Activated CD4-positive, alpha-beta memory T cell treated with anti-CD3 and anti-CD28 coated beads, Interleukin-2, amount 10 ng/mL, durations not matched to agents 7 days and 5 days (primary cell): ENCODE results near the gene ASS1. TPM values are rescaled to one million over a fixed set of nuclear protein-coding genes. Genes with fewer than 3 reads are reported as not detected.

Source experiments
- CTCF ChIA-PET: fragments of 350-600 bp; sonication (Branson Sonifier 250); formaldehyde crosslinking; loops from one replicate; lab custom pipeline; 2021; ENCODE audit warnings: antibody characterized with exemption, inconsistent platforms; lab: Charles Lee
- POLR2A ChIA-PET: fragments of 350-600 bp; sonication (Branson Sonifier 250); formaldehyde crosslinking; loops from one replicate; lab custom pipeline; 2021; ENCODE audit warnings: antibody characterized with exemption; lab: Charles Lee
- DNase-seq: peaks from one replicate; pipeline ENCODE4 v3.0.0-alpha.2; 2020
- H3K27ac Mint-ChIP-seq: one replicate; pipeline ENCODE4 v1.8.0; 2021; ENCODE audit warnings: mild to moderate bottlenecking, mixed read lengths
- H3K27me3 Mint-ChIP-seq: one replicate; pipeline ENCODE4 v1.8.0; 2021; ENCODE audit warnings: mixed read lengths
- H3K36me3 Mint-ChIP-seq: one replicate; pipeline ENCODE4 v1.8.0; 2021; ENCODE audit warnings: low read depth, mixed read lengths
- H3K4me1 Mint-ChIP-seq: one replicate; pipeline ENCODE4 v1.8.0; 2021; ENCODE audit warnings: mixed read lengths
- H3K4me3 Mint-ChIP-seq: one replicate; pipeline ENCODE4 v1.8.0; 2021; ENCODE audit warnings: mild to moderate bottlenecking, mixed read lengths
- H3K9me3 Mint-ChIP-seq: one replicate; pipeline ENCODE4 v1.8.0; 2021; ENCODE audit warnings: mixed read lengths
- total RNA-seq, 2 experiments: library from RNA; stranded (reverse); gene quantifications; one replicate each; pipeline ENCODE4 v1.2.3, GENCODE V29; 2021

Gene ASS1
- total RNA-seq, 2 experiments from 2014 or later = 8.6 to 10.1 TPM

DNA sequence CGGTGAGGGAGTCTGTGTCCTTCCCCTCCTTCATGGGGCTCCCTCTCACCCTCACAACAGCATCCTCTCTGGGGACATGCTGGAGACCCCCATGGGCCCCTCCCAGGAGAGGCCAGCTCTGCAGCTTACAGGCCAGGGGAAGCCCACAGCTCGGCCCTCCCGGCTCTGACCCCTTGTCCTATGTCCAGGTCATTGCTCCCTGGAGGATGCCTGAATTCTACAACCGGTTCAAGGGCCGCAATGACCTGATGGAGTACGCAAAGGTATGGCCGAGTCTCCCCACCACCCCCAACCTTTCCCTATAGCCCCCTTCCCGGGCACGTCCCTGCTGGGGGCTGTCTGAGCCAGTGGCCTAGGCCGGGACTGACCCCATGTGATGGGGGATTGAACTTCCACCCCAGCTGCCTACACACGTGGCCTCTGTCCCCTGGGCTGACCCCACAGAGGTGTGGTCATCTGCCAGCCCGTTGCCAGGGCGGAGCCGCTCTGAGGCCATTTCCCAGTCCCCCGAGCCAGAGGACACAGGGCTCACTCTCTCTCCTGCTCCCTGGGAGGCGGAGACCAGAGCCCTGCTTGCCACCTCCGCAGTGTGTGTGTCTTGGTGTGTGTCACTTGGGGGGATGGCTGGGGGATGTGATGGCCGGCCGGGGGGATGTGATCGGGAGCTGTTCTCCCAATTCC is 21.9 kb downstream of the ASS1 start:
- no peaks in the 10 kb centered on the region for H3K9me3 Mint-ChIP-seq
- no peaks in the 10 kb centered on the region for H3K36me3 Mint-ChIP-seq
- CTCF ChIA-PET = interaction anchor here (1.2 kb wide), 1 partner anchor 235 kb away, joined by 3 read pairs; no protein-coding TSS in a partner anchor
- POLR2A ChIA-PET = no interaction called here
- no peak for DNase-seq
- no peak overlapping the region for H3K4me3 Mint-ChIP-seq
- H3K27ac Mint-ChIP-seq = no peak overlapping the region
- peaks cover 37% of the 10 kb centered on the region for H3K27me3 Mint-ChIP-seq
- H3K4me1 Mint-ChIP-seq = no peaks in the 10 kb centered on the region

DNA sequence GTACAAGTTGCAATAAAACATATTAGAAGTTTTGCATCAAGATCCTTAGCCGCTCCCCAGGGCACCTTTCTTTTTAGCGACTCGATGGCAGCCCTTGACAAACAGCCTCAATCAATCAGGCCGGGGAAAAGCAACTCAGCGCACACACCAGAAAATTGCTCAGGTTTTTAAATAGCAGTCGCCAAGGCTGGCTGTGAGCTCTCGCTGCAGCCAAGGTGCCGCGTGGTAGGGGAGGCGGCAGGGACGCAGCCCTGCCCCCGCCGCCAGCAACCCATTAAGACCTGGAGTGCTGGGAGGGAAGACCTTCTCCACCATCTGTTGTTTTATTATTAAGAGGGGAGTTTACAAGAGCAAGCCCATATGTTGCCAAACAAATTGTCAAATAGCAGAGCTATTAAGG is 22.6 kb downstream of the ASS1 start:
- CTCF ChIA-PET = interaction anchor here (1.2 kb wide), 1 partner anchor 234 kb away, joined by 3 read pairs; no protein-coding TSS in a partner anchor

DNA sequence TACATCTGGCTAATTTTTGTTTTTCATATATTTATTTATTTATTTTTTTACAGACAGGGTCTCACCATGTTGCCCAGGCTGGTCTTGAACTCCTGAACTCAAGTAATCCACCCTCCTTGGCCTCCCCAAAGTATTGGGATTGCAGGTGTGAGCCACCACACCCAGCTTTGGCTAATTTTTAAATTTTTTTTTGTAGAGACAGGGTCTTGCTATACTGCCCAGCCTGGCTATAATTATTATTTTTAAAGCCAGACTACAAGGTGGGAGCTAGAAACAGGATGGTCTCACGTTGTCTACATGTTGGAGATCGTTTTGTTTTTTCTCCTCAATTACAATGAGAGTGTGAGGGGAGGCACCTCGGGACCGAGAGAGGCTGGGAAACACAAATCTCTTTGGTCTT is 23.8 kb downstream of the ASS1 start:
- Mint-ChIP-seq H3K4me3 (no peak overlapping the region), H3K27ac (no peak overlapping the region), H3K4me1 (no peaks in the 10 kb centered on the region), H3K9me3 (no peaks in the 10 kb centered on the region), H3K36me3 (no peaks in the 10 kb centered on the region), H3K27me3 (peaks cover 40% of the 10 kb centered on the region)
- no peak for DNase-seq
- ChIA-PET POLR2A (no interaction called here), CTCF (no interaction called here)

More for the DNA sequence above, 22.6 kb downstream of the ASS1 start:
- no peak for DNase-seq
- no peak overlapping the region for H3K27ac Mint-ChIP-seq
- H3K4me1 Mint-ChIP-seq = no peaks in the 10 kb centered on the region
- no peaks in the 10 kb centered on the region for H3K9me3 Mint-ChIP-seq
- peaks cover 39% of the 10 kb centered on the region for H3K27me3 Mint-ChIP-seq
- H3K36me3 Mint-ChIP-seq = no peaks in the 10 kb centered on the region
- POLR2A ChIA-PET = no interaction called here
- no peak overlapping the region for H3K4me3 Mint-ChIP-seq

DNA sequence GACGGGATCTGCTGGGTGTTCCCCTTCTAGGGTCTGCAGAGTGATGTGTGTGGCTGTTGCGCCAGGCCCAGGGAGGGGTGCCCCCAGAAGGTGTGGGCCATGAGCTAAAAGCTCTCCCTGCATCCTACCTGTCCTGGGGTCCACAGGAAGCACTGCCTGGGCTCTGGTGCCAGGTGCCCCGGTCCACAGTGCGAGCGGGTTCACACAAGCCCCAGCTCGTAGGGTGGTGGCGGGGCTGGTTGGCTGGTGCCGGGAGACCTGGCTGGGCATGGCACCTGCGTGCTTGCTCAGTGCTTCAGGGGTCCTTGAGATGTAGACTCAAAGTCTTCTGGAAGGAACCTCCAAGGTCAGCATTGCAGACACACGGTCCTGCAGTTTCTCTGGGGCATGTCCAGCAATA is 25.5 kb downstream of the ASS1 start:
- ChIA-PET CTCF (no interaction called here), POLR2A (no interaction called here)
- Mint-ChIP-seq H3K27ac (no peak overlapping the region), H3K27me3 (peaks cover 42% of the 10 kb centered on the region), H3K4me1 (no peaks in the 10 kb centered on the region), H3K36me3 (no peaks in the 10 kb centered on the region), H3K9me3 (no peaks in the 10 kb centered on the region), H3K4me3 (no peak overlapping the region)
- no peak for DNase-seq

DNA sequence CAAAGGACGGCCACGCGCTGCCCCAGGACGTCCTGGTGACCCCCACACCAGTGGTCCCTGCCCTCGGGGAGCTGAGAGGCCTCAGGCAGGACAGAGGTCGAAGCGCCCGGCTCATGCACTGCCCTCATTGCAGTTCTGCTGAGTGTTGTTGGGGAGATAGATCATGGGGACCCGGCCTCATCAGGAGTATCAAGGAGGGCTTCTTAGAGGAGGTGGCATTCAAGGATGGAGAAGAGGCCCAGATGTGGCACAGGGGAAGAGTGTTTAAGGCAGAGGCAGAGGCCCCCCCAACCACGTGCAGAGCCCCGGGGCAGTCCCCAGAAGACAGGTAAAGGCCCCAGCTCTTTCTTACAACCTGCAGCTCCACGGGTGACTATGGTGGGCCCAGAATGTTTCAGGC is 26.2 kb downstream of the ASS1 start:
- no peaks in the 10 kb centered on the region for H3K4me1 Mint-ChIP-seq
- H3K36me3 Mint-ChIP-seq = no peaks in the 10 kb centered on the region
- CTCF ChIA-PET = no interaction called here
- POLR2A ChIA-PET = no interaction called here
- no peaks in the 10 kb centered on the region for H3K9me3 Mint-ChIP-seq
- no peak for DNase-seq
- H3K27ac Mint-ChIP-seq = no peak overlapping the region
- H3K27me3 Mint-ChIP-seq = peaks cover 42% of the 10 kb centered on the region
- H3K4me3 Mint-ChIP-seq = no peak overlapping the region

DNA sequence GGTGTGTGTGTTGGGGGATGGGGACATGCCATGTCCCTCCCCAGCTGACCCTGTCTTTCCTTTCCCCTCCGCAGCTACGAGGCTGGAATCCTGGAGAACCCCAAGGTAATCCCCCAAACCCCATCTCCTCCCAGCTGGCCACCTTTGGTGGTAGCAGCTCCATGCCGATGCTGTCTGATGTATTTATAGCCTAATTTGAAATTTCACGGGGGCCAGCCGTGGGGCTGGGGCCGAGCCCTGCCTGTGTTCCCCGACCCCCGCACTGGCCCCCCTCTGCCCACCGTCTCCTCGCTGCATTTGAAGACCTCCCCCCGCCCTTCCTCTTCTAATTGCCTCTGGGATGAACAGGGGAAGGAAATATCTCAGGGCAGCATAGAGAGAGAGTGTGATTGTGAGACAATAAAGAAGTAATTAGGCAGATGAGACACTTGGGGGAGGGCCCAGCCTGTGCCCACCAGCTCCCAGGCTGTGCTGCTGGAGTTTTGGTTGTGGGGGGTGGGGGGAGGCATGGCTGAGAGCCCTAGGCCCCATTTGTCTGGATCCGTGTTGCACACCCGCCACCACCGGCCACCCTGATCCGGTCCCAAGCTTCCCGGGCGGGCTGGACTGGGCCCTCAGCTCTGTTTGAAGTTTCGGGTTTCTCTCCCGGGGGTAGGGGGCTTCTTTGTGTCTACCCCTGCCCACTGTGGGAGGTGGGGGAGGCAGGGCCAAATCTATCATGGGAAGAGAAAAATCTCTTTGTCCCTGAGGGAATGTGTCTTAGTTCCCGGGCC is 26.8 kb downstream of the ASS1 start:
- H3K4me1 Mint-ChIP-seq = no peaks in the 10 kb centered on the region
- no peaks in the 10 kb centered on the region for H3K36me3 Mint-ChIP-seq
- no peak for DNase-seq
- H3K4me3 Mint-ChIP-seq = no peak overlapping the region
- POLR2A ChIA-PET = no interaction called here
- CTCF ChIA-PET = no interaction called here
- H3K27me3 Mint-ChIP-seq = peaks cover 38% of the 10 kb centered on the region
- no peak overlapping the region for H3K27ac Mint-ChIP-seq
- H3K9me3 Mint-ChIP-seq = no peaks in the 10 kb centered on the region

DNA sequence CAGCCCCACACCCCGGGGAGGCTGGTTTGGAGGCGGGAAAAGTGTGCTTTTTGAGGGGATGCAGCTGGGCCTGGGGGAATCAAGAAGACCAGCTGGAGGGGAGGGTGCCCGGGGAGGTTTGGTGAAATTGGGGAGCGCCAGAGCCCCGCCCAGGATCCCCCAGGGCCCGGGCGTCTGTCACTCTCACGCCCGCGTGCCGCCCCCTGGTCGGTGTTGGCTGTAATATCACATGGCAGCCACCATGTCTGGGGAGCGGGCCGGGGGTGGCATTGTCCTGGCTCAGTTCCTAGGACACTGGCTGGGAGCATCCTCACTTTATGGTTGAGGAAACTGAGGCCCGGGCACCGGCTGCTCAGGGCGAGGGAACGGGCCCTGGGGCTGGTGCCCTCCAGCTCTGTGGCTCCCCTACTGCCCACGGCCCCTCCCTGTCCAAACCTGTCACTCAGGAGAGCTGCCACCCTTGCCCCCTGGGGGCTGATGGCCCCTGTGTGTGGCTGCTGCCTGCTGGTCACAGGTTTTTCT is 27.5 kb downstream of the ASS1 start:
- Mint-ChIP-seq H3K4me1 (no peaks in the 10 kb centered on the region), H3K4me3 (no peak overlapping the region), H3K36me3 (no peaks in the 10 kb centered on the region), H3K9me3 (no peaks in the 10 kb centered on the region), H3K27me3 (peaks cover 32% of the 10 kb centered on the region), H3K27ac (no peak overlapping the region)
- ChIA-PET POLR2A (no interaction called here), CTCF (no interaction called here)
- DNase-seq = no peak

DNA sequence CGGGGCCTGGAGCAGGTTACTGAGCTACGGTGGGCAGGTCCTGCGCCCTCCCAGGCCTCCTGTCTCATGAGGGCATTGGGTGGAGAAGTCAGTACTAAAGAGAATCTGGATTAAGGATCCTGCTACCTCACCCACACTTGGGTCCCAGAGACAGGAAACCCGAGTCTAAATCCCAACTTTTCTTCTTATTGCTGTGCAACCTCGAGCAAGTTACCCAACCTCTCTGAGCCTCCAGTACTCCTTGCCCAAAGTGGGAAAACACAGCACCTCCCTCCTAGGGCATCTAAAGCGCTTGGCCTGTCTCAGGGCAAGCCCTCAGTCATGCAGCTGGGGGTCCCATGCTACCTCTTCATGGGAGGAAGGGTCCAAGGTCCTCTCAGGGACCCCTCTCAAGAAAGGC is 28.2 kb downstream of the ASS1 start:
- CTCF ChIA-PET = no interaction called here
- H3K27ac Mint-ChIP-seq = no peak overlapping the region

DNA sequence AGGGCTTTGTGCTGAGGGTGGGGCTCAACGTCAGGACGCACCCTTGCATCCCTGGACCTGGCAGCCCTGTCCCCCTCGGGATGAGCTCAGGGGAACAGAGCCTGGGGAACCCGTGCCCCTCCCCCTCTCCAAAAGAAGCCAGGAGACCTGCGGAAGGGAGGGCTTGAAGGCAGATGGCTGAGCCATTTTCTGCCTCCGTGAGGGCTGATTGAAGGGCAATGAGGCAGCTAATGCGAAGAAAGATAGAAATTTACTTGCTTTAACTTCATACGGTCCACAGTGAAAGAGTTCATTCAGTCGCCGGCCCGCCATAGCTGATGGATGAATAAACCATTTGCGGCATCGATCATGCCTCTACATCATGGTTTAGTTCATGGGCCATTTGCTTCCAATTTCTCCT is 28.8 kb downstream of the ASS1 start:
- CTCF ChIA-PET = no interaction called here
- Mint-ChIP-seq H3K4me3 (no peak overlapping the region), H3K4me1 (no peaks in the 10 kb centered on the region), H3K27me3 (peaks cover 21% of the 10 kb centered on the region), H3K9me3 (no peaks in the 10 kb centered on the region), H3K27ac (no peak overlapping the region), H3K36me3 (no peaks in the 10 kb centered on the region)
- no peak for DNase-seq
- POLR2A ChIA-PET = no interaction called here

More for the DNA sequence above, 28.2 kb downstream of the ASS1 start:
- H3K4me1 Mint-ChIP-seq = no peaks in the 10 kb centered on the region
- peaks cover 24% of the 10 kb centered on the region for H3K27me3 Mint-ChIP-seq
- POLR2A ChIA-PET = no interaction called here
- no peaks in the 10 kb centered on the region for H3K36me3 Mint-ChIP-seq
- H3K4me3 Mint-ChIP-seq = no peak overlapping the region
- no peaks in the 10 kb centered on the region for H3K9me3 Mint-ChIP-seq
- DNase-seq = no peak

DNA sequence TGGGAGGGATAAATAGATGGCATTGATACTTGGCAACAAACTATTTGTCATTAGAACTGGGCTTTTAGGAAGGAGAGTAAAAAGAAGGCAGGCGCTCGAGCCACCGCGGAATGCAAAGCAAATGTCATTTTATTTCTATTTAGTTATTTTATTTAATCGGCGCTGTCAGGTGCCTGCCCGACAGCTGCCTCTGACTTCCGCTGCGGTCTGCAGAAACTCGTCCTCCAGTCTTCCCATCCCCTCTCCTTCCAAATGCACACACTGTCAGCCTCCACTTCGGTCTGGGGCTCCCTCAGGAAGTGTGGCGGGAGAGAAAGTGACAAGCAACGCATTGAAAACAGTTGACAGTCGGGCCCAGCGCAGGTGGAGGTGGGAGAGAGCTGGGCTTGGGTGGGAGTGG is 29.3 kb downstream of the ASS1 start:
- no peaks in the 10 kb centered on the region for H3K9me3 Mint-ChIP-seq
- ChIA-PET CTCF (no interaction called here), POLR2A (no interaction called here)
- H3K4me3 Mint-ChIP-seq = no peak overlapping the region
- no peak for DNase-seq
- no peaks in the 10 kb centered on the region for H3K4me1 Mint-ChIP-seq
- H3K27ac Mint-ChIP-seq = no peak overlapping the region
- peaks cover 16% of the 10 kb centered on the region for H3K27me3 Mint-ChIP-seq
- H3K36me3 Mint-ChIP-seq = no peaks in the 10 kb centered on the region

DNA sequence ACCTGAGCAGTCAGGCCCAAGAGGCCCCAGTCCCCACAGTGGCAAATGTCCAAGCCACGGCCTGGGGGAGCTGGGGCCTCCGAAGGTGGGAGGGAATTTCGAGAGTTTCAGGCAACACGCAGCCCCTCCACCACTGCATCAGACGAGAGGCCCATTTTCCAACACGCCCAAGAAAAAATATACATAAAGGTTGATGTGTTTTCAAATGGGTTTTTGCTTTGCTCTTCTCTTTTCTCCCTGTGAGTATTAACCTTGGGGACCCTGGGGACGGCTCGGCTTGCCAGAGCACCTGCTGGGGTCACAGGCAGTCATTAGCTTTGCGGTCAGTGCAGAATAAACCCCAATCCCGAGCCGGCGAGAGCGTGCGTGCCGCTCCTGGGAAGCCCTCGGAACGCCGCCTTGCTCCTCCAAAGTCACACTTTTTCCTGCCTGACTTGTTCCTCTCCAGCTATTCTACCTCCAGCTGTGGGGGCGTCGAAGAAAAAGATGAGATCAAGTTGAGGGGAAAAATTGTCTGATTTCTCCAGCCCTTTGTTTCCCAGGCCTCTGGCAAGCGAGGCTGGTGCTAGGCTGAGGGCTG is 31.5 kb downstream of the ASS1 start:
- Mint-ChIP-seq H3K36me3 (no peaks in the 10 kb centered on the region), H3K27me3 (peaks cover 6% of the 10 kb centered on the region), H3K9me3 (no peaks in the 10 kb centered on the region), H3K4me3 (no peak overlapping the region), H3K27ac (no peak overlapping the region), H3K4me1 (no peaks in the 10 kb centered on the region)
- ChIA-PET CTCF (no interaction called here), POLR2A (no interaction called here)
- no peak for DNase-seq

DNA sequence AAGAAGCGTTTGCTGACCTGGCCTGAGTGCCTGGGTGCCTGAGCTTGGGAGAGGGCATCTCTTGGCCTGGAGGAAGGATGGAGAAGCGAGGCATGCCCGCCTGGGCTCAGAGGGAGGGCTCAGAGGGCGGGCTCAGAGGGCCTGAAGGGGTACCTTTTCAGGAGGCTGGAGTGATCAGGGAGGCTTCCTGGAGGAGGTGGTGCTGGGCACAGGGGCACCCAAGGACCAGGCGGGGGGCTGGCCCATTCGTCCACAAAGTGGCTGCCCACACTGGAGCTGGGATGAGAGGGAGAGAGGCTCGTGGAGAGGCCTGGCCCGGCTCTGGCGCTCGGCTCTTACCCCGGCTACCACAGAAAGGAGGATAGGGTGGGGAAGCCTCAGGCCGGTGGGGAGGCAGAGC is 32.8 kb downstream of the ASS1 start:
- Mint-ChIP-seq H3K36me3 (no peaks in the 10 kb centered on the region), H3K4me3 (no peak overlapping the region), H3K27me3 (peaks cover 4% of the 10 kb centered on the region), H3K27ac (no peak overlapping the region), H3K9me3 (no peaks in the 10 kb centered on the region), H3K4me1 (no peaks in the 10 kb centered on the region)
- ChIA-PET CTCF (no interaction called here), POLR2A (no interaction called here)
- no peak for DNase-seq

DNA sequence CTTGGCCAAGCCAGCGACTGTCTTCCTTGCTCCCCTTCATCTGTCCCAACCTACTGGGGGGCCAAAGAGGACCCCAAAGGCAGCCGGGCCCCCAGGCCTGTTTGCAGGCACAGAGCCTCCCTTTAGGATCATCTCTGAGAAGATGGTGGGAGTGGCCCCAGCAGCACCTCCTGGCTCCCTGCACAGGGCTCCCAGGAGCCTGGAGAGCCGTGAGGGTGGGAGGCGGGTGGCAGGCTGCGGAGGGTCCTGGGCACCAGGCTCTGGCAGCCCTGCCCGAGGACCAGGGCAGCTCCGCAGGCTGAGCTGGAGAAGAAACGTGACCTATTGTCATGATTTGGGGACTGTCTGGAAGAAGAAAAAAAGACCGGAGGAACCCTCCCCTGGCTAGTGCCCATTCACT is 33.4 kb downstream of the ASS1 start:
- Mint-ChIP-seq H3K27me3 (peaks cover 9% of the 10 kb centered on the region), H3K27ac (no peak overlapping the region), H3K4me1 (no peaks in the 10 kb centered on the region), H3K4me3 (no peak overlapping the region), H3K36me3 (no peaks in the 10 kb centered on the region), H3K9me3 (no peaks in the 10 kb centered on the region)
- ChIA-PET CTCF (no interaction called here), POLR2A (no interaction called here)
- no peak for DNase-seq
